NCI-H82 treated with DMSO at 0.1 percent for 48 hours (cell line): ENCODE measurements around the gene GRK7.
"Not testable (repeated sequence)": the region's sequence is repeated elsewhere in the genome, so short reads cannot be mapped to it uniquely, and the experiment has no call there.

Experiments used
- DNase-seq: peaks from one replicate; lab custom pipeline; 2025; ENCODE audit not compliant: unreplicated experiment; lab: John Stamatoyannopoulos, UW

The GRK7 gene

GRCh38 chr3:141753399-141753798 is 9.8 kb upstream of the GRK7 start:
- no peak for DNase-seq

- no peak for DNase-seq
Measured at GRCh38 chr3:141754032-141754431, 9.2 kb upstream of the GRK7 start.

GRCh38 chr3:141762552-141762951 is 656 bp upstream of the GRK7 start:
- not testable (repeated sequence) for DNase-seq

GRCh38 chr3:141764045-141764444 is 837 bp downstream of the GRK7 start:
- no peak for DNase-seq

- DNase-seq, result no peak
Measured at GRCh38 chr3:141764465-141764864, 1.3 kb downstream of the GRK7 start.

GRCh38 chr3:141764986-141765385 is 1.8 kb downstream of the GRK7 start:
- no peak for DNase-seq

GRCh38 chr3:141767066-141767465 is 3.9 kb downstream of the GRK7 start:
- no peak for DNase-seq

GRCh38 chr3:141769221-141769894 is 6.2 kb downstream of the GRK7 start:
- DNase-seq, result no peak

- no peak for DNase-seq
Measured at GRCh38 chr3:141773676-141774075, 10.5 kb downstream of the GRK7 start.

GRCh38 chr3:141776376-141776775 is 13.2 kb downstream of the GRK7 start:
- no peak for DNase-seq

GRCh38 chr3:141776885-141777284 is 13.7 kb downstream of the GRK7 start:
- DNase-seq, result no peak

- no peak for DNase-seq
Measured at GRCh38 chr3:141777957-141778813, 15.0 kb downstream of the GRK7 start.

- no peak for DNase-seq
Measured at GRCh38 chr3:141779667-141780066, 16.5 kb downstream of the GRK7 start.

GRCh38 chr3:141782386-141782932 is 19.3 kb downstream of the GRK7 start:
- peak; percentile 8 for DNase-seq

GRCh38 chr3:141783632-141784031 is 20.4 kb downstream of the GRK7 start:
- no peak for DNase-seq

GRCh38 chr3:141784096-141784495 is 20.9 kb downstream of the GRK7 start:
- DNase-seq, result no peak

- DNase-seq, result no peak
Measured at GRCh38 chr3:141784531-141784930, 21.3 kb downstream of the GRK7 start.

- DNase-seq, result no peak
Measured at GRCh38 chr3:141788149-141788548, 24.9 kb downstream of the GRK7 start.

- not testable (repeated sequence) for DNase-seq
Measured at GRCh38 chr3:141788750-141789149, 25.5 kb downstream of the GRK7 start.

- no peak for DNase-seq
Measured at GRCh38 chr3:141789281-141789680, 26.1 kb downstream of the GRK7 start.

GRCh38 chr3:141790171-141790570 is 27.0 kb downstream of the GRK7 start:
- DNase-seq, result peak; percentile 66

GRCh38 chr3:141792495-141792894 is 29.3 kb downstream of the GRK7 start:
- no peak for DNase-seq
